Endodermal cell (in vitro differentiated cells): Measurements from ENCODE around the gene TATDN2. TPM values are rescaled to one million over a fixed set of nuclear protein-coding genes. Genes with fewer than 3 reads are reported as not detected.
A peak's percentile ranks its signal among the peaks of the same experiment; 100 is the strongest.

Experiments
- DNase-seq: peaks from one replicate; pipeline ENCODE4 v3.0.0-alpha.2; 2017
- H3K27ac ChIP-seq: 2 replicates; pipeline ENCODE4 v1.5.1; 2013; ENCODE audit warnings: mild to moderate bottlenecking, low read depth, low read length, moderate library complexity
- H3K27me3 ChIP-seq: 2 replicates; pipeline ENCODE4 v1.6.1; 2013; ENCODE audit warnings: mild to moderate bottlenecking, low read length, moderate library complexity; ENCODE audit not compliant: insufficient read depth, control insufficient read depth, poor library complexity, severe bottlenecking
- H3K36me3 ChIP-seq: 2 replicates; pipeline ENCODE4 v1.7.0; 2013; ENCODE audit warnings: mild to moderate bottlenecking, low read length, moderate library complexity; ENCODE audit not compliant: control insufficient read depth, insufficient read depth
- H3K4me1 ChIP-seq: one replicate; pipeline ENCODE4 v1.7.0; 2013; ENCODE audit warnings: low read length; ENCODE audit not compliant: control insufficient read depth, insufficient read depth
- H3K4me3 ChIP-seq: 2 replicates; pipeline ENCODE4 v1.5.1; 2013; ENCODE audit warnings: mild to moderate bottlenecking, low read length, moderate library complexity
- H3K9ac ChIP-seq: 2 replicates; pipeline ENCODE4 v1.6.1; 2013; ENCODE audit warnings: mild to moderate bottlenecking, low read length, moderate library complexity; ENCODE audit not compliant: poor library complexity, severe bottlenecking; ENCODE audit errors: extremely low read depth
- H3K9me3 ChIP-seq: 2 replicates; pipeline ENCODE4 v1.6.1; 2013; ENCODE audit warnings: mild to moderate bottlenecking, low read length, moderate library complexity; ENCODE audit not compliant: control insufficient read depth
- H3K27ac Mint-ChIP-seq: 2 replicates; pipeline ENCODE4 v1.8.0; 2020; ENCODE audit warnings: mixed read lengths
- H3K27me3 Mint-ChIP-seq: 2 replicates; pipeline ENCODE4 v1.8.0; 2021; ENCODE audit warnings: mild to moderate bottlenecking, mixed read lengths; ENCODE audit not compliant: insufficient read depth
- H3K36me3 Mint-ChIP-seq: 2 replicates; pipeline ENCODE4 v1.8.0; 2020; ENCODE audit warnings: low read depth, mixed read lengths
- H3K4me1 Mint-ChIP-seq: 2 replicates; pipeline ENCODE4 v1.8.0; 2020; ENCODE audit warnings: mixed read lengths
- H3K4me3 Mint-ChIP-seq: 2 replicates; pipeline ENCODE4 v1.8.0; 2020; ENCODE audit warnings: mild to moderate bottlenecking, moderate library complexity, mixed read lengths
- H3K9me3 Mint-ChIP-seq: 2 replicates; pipeline ENCODE4 v1.8.0; 2020; ENCODE audit warnings: mild to moderate bottlenecking, mixed read lengths
- CTCF ChIP-seq: fragments of 200-600 bp; sonication (generic); conservative IDR thresholded peaks from 2 replicates; pipeline ENCODE4 v1.5.0; 2021; ENCODE audit warnings: antibody characterized with exemption, mild to moderate bottlenecking
- WGBS, 2 experiments: methylation state at CpG; one replicate each; pipeline versions ENCODE4 v1.1.5 to v1.1.7; 2013; ENCODE audit warnings: missing lambda C conversion rate in 2 of 2, mixed read lengths in 1 of 2; ENCODE audit not compliant: insufficient coverage in 1 of 2, insufficient read length in 1 of 2; 5-methylcytosine and 5-hydroxymethylcytosine counted together
- total RNA-seq, 2 donors: library from RNA; stranded (reverse); fragmentation: NEBNext Ultra II Directional in 1 of 2; extraction: Animal tissue kit (Norgen Biotek cat#: 25700) in 1 of 2; gene quantifications; 2 replicates in 1 of 2; 3 replicates in 1 of 2; pipeline ENCODE4 v1.2.1, GENCODE V29; 2021

The TATDN2 gene
- total RNA-seq, 2 donors from 2014 or later: 34.0 to 34.1 TPM

- Mint-ChIP-seq H3K4me1 (no peaks in the 10 kb centered on the region), H3K27ac (no peak overlapping the region), H3K27me3 (no peaks in the 10 kb centered on the region), H3K4me3 (no peak overlapping the region), H3K36me3 (no peaks in the 10 kb centered on the region), H3K9me3 (peaks cover 2% of the 10 kb centered on the region)
- Histone ChIP-seq H3K36me3 (no peaks in the 10 kb centered on the region), H3K4me3 (no peak overlapping the region), H3K9me3 (peaks cover 5% of the 10 kb centered on the region), H3K9ac (no peak overlapping the region), H3K4me1 (no peaks in the 10 kb centered on the region), H3K27ac (no peak overlapping the region), H3K27me3 (no peaks in the 10 kb centered on the region)
- WGBS, 2 experiments: 92 to 96% methylated on average over 7 of the region's 7 CpGs
- DNase-seq: no peak
- TF ChIP-seq CTCF: no peak
Measured at GRCh38 chr3:10232137-10232536, 16.1 kb upstream of the TATDN2 start.

- H3K27ac ChIP-seq: no peak overlapping the region
- H3K36me3 ChIP-seq: no peaks in the 10 kb centered on the region
- DNase-seq: no peak
- Mint-ChIP-seq H3K27ac (no peak overlapping the region), H3K27me3 (no peaks in the 10 kb centered on the region), H3K4me3 (no peak overlapping the region), H3K9me3 (peaks cover 2% of the 10 kb centered on the region), H3K4me1 (no peaks in the 10 kb centered on the region), H3K36me3 (no peaks in the 10 kb centered on the region)
- H3K4me3 ChIP-seq: no peak overlapping the region
- no peak for TF ChIP-seq CTCF
- peaks cover 5% of the 10 kb centered on the region for H3K9me3 ChIP-seq
- H3K4me1 ChIP-seq: no peaks in the 10 kb centered on the region
- no peak overlapping the region for H3K9ac ChIP-seq
- H3K27me3 ChIP-seq: no peaks in the 10 kb centered on the region
- 92 to 95% methylated on average over 11 to 13 of the region's 13 CpGs for WGBS, 2 experiments
Measured at GRCh38 chr3:10233988-10234387, 14.3 kb upstream of the TATDN2 start.

GRCh38 chr3:10234526-10235230 lies 13.6 kb upstream of the TATDN2 start:
- Mint-ChIP-seq H3K4me1 (no peaks in the 10 kb centered on the region), H3K27me3 (no peaks in the 10 kb centered on the region), H3K27ac (no peak overlapping the region), H3K36me3 (no peaks in the 10 kb centered on the region), H3K9me3 (peaks cover 2% of the 10 kb centered on the region), H3K4me3 (no peak overlapping the region)
- Histone ChIP-seq H3K4me3 (no peak overlapping the region), H3K4me1 (no peaks in the 10 kb centered on the region), H3K9me3 (peaks cover 5% of the 10 kb centered on the region), H3K27me3 (no peaks in the 10 kb centered on the region), H3K36me3 (no peaks in the 10 kb centered on the region), H3K27ac (no peak overlapping the region), H3K9ac (no peak overlapping the region)
- 91 to 92% methylated on average over 25 to 36 of the region's 36 CpGs for WGBS, 2 experiments
- no peak for TF ChIP-seq CTCF
- peak; percentile 83 for DNase-seq
